Astrocyte (in vitro differentiated cells and primary cell): ENCODE measurements around the gene BPI. TPM values are rescaled to one million over a fixed set of nuclear protein-coding genes. Genes with fewer than 3 reads are reported as not detected.

Experiments
- DNase-seq: peaks from one replicate; pipeline ENCODE4 v3.0.0-alpha.2; 2010; ENCODE audit warnings: low read depth
- FAIRE-seq: peaks from 2 replicates; lab custom pipeline; 2011; peaks lifted over from hg19 to GRCh38; lab: Jason Lieb, UNC
- H2AFZ ChIP-seq: 2 replicates; pipeline ENCODE4 v1.6.0; 2012; ENCODE audit warnings: low read depth, low read length, inconsistent platforms
- H3K27ac ChIP-seq: 2 replicates; pipeline ENCODE4 v1.5.1; 2011; ENCODE audit warnings: low read depth, low read length, inconsistent platforms
- H3K27me3 ChIP-seq: 2 replicates; pipeline ENCODE4 v1.6.0; 2011; ENCODE audit warnings: low read length, inconsistent platforms; ENCODE audit not compliant: insufficient read depth
- H3K36me3 ChIP-seq: 2 replicates; pipeline ENCODE4 v1.5.1; 2011; ENCODE audit warnings: low read length, inconsistent platforms; ENCODE audit not compliant: insufficient read depth
- H3K4me1 ChIP-seq: 2 replicates; pipeline ENCODE4 v1.5.1; 2011; ENCODE audit warnings: low read length, inconsistent platforms; ENCODE audit not compliant: insufficient read depth
- H3K4me2 ChIP-seq: 2 replicates; pipeline ENCODE4 v1.6.0; 2012; ENCODE audit warnings: low read length, inconsistent platforms
- H3K4me3 ChIP-seq: 2 replicates; pipeline ENCODE4 v1.5.1; 2011; ENCODE audit warnings: low read depth, mild to moderate bottlenecking, low read length, inconsistent platforms; ENCODE audit not compliant: insufficient read depth
- H3K79me2 ChIP-seq: 2 replicates; pipeline ENCODE4 v1.6.0; 2012; ENCODE audit warnings: mild to moderate bottlenecking, low read length, inconsistent platforms; ENCODE audit not compliant: insufficient read depth
- H3K9ac ChIP-seq: 2 replicates; pipeline ENCODE4 v1.6.0; 2012; ENCODE audit warnings: mild to moderate bottlenecking, low read length, inconsistent platforms
- H3K9me3 ChIP-seq: 2 replicates; pipeline ENCODE4 v1.5.1; 2012; ENCODE audit warnings: low read depth, mild to moderate bottlenecking, low read length, inconsistent platforms; ENCODE audit not compliant: insufficient read depth
- H4K20me1 ChIP-seq: 2 replicates; pipeline ENCODE4 v1.6.0; 2012; ENCODE audit warnings: low read length, inconsistent platforms; ENCODE audit not compliant: insufficient read depth
- H3K27ac Mint-ChIP-seq: one replicate; pipeline ENCODE4 v1.8.0; 2021; ENCODE audit warnings: mild to moderate bottlenecking, mixed read lengths; ENCODE audit not compliant: unreplicated experiment
- H3K27me3 Mint-ChIP-seq: one replicate; pipeline ENCODE4 v1.8.0; 2021; ENCODE audit warnings: low read depth, mixed read lengths; ENCODE audit not compliant: unreplicated experiment
- H3K36me3 Mint-ChIP-seq: one replicate; pipeline ENCODE4 v1.8.0; 2021; ENCODE audit warnings: low read depth, mixed read lengths; ENCODE audit not compliant: unreplicated experiment
- H3K4me1 Mint-ChIP-seq: one replicate; pipeline ENCODE4 v1.8.0; 2021; ENCODE audit warnings: low read depth, mixed read lengths; ENCODE audit not compliant: unreplicated experiment
- H3K4me3 Mint-ChIP-seq: one replicate; pipeline ENCODE4 v1.8.0; 2021; ENCODE audit warnings: mild to moderate bottlenecking, moderate library complexity, mixed read lengths; ENCODE audit not compliant: unreplicated experiment
- H3K9me3 Mint-ChIP-seq: one replicate; pipeline ENCODE4 v1.8.0; 2021; ENCODE audit warnings: mild to moderate bottlenecking, mixed read lengths; ENCODE audit not compliant: unreplicated experiment
- CTCF ChIP-seq: IDR thresholded peaks from 2 replicates; pipeline ENCODE4 v1.5.1; 2011; ENCODE audit warnings: low read depth, mild to moderate bottlenecking, inconsistent platforms, low read length, moderate library complexity; ENCODE audit not compliant: insufficient read depth
- EZH2 ChIP-seq: IDR thresholded peaks from 2 replicates; pipeline ENCODE4 v1.6.1; 2012; ENCODE audit warnings: mild to moderate bottlenecking, low read length, inconsistent platforms; ENCODE audit not compliant: insufficient read depth
- total RNA-seq: library from RNA; stranded (reverse); gene quantifications from 2 replicates; pipeline ENCODE4 v1.2.1, GENCODE V29; 2021

The BPI gene
- total RNA-seq, 1 donor from 2014 or later, result not detected

DNA sequence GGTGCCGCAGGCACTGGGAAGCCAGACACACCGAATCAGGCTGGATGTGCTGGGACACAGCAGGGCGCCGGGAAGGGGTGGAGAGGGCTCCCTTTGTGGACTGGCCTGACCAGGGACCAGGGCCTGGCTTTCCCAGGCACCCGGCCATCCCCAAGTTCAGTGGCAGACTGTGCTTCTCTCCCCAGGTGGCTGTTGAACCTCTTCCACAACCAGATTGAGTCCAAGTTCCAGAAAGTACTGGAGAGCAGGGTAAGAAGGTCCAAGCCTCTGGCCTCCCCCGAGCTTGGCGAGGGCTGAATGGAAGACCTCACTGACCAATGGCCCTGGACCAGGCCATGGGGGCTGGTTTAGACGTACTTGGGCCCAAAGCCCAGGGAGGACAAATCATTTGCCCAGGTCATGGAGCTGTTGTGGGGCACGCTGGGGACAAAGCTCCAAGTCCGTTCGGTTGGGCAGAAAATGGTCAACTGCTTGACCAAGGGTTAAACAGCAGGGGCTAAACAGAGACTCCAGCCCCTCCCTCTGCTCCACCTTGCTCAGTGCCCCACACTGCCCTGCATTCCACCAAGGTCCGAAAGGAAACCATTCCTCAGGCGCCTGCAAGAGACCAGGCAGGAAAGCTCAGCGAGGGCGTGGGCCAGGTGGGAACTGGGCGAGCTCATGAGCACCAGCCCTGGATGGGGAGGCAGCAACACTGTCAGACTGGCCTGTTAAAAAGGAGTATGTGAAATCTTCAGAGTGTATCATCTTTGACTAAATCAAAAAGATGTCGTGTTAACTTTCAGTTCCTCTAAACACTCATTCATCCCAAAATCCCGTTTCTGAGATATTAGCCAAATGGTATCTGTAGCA, 51.4 kb downstream of the BPI start:
- no peaks in the 10 kb centered on the region for H3K27me3 ChIP-seq
- no peak overlapping the region for H3K27ac ChIP-seq
- DNase-seq, result no peak
- no peak for TF ChIP-seq EZH2
- no peak for TF ChIP-seq CTCF
- H3K36me3 Mint-ChIP-seq, result no peaks in the 10 kb centered on the region
- no peaks in the 10 kb centered on the region for H4K20me1 ChIP-seq
- no peaks in the 10 kb centered on the region for H3K36me3 ChIP-seq
- H3K4me3 Mint-ChIP-seq, result no peak overlapping the region
- no peak overlapping the region for H3K27ac Mint-ChIP-seq
- H3K4me3 ChIP-seq, result no peak overlapping the region
- H3K4me1 ChIP-seq, result peaks cover 6% of the 10 kb centered on the region
- H3K4me2 ChIP-seq, result no peak overlapping the region
- H2AFZ ChIP-seq, result no peak overlapping the region
- H3K4me1 Mint-ChIP-seq, result peaks cover 7% of the 10 kb centered on the region
- H3K9me3 ChIP-seq, result no peaks in the 10 kb centered on the region
- H3K79me2 ChIP-seq, result no peaks in the 10 kb centered on the region
- no peaks in the 10 kb centered on the region for H3K9me3 Mint-ChIP-seq
- H3K9ac ChIP-seq, result no peak overlapping the region
- H3K27me3 Mint-ChIP-seq, result peaks cover 18% of the 10 kb centered on the region
- no peak for FAIRE-seq

GRCh38 chr20:38357653-38358207, 53.8 kb downstream of the BPI start:
- Mint-ChIP-seq H3K4me3 (no peak overlapping the region), H3K36me3 (no peaks in the 10 kb centered on the region), H3K9me3 (no peaks in the 10 kb centered on the region), H3K27ac (no peak overlapping the region), H3K27me3 (peaks cover 14% of the 10 kb centered on the region), H3K4me1 (peaks cover 7% of the 10 kb centered on the region)
- Histone ChIP-seq H3K4me3 (no peak overlapping the region), H3K9me3 (no peaks in the 10 kb centered on the region), H3K79me2 (no peaks in the 10 kb centered on the region), H3K27ac (no peak overlapping the region), H3K36me3 (no peaks in the 10 kb centered on the region), H3K9ac (no peak overlapping the region), H3K27me3 (no peaks in the 10 kb centered on the region), H2AFZ (no peak overlapping the region), H3K4me2 (no peak overlapping the region), H3K4me1 (peaks cover 6% of the 10 kb centered on the region), H4K20me1 (no peaks in the 10 kb centered on the region)
- no peak for DNase-seq
- TF ChIP-seq CTCF, result no peak
- TF ChIP-seq EZH2, result no peak
- no peak for FAIRE-seq

DNA sequence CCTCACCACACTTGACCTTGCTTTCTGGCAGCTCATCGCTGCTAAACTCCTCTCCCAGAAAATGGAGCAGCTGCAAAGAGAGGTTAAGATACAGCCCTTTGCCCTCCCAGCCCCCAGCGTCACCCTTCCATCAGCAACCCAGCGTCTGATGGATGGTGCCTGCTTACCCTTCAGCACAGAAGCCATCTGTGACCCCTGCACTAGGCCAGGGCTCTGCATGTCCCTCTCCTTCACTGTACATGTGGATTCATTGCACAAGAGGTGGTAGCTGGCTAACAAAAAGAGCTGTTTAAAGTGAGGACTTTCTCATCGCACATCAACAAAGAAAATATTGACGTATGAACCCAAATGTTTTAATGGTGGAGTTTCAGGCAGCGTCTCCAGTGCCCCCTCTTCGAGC, 54.6 kb downstream of the BPI start:
- Histone ChIP-seq H3K36me3 (no peaks in the 10 kb centered on the region), H3K27me3 (no peaks in the 10 kb centered on the region), H3K4me2 (no peak overlapping the region), H3K4me1 (no peaks in the 10 kb centered on the region), H3K9ac (no peak overlapping the region), H4K20me1 (no peaks in the 10 kb centered on the region), H2AFZ (no peak overlapping the region), H3K27ac (no peak overlapping the region), H3K4me3 (no peak overlapping the region), H3K79me2 (no peaks in the 10 kb centered on the region), H3K9me3 (no peaks in the 10 kb centered on the region)
- TF ChIP-seq EZH2, result no peak
- TF ChIP-seq CTCF, result no peak
- no peak for DNase-seq
- no peaks in the 10 kb centered on the region for H3K9me3 Mint-ChIP-seq
- H3K27me3 Mint-ChIP-seq, result peaks cover 14% of the 10 kb centered on the region
- no peaks in the 10 kb centered on the region for H3K4me1 Mint-ChIP-seq
- H3K4me3 Mint-ChIP-seq, result no peak overlapping the region
- FAIRE-seq, result no peak
- H3K27ac Mint-ChIP-seq, result no peak overlapping the region
- no peaks in the 10 kb centered on the region for H3K36me3 Mint-ChIP-seq
